Duodenal mucosa (tissue), 2 donors: ENCODE results near the gene SIK3.

ENCODE experiments used
- H3K27ac ChIP-seq: one replicate; pipeline ENCODE4 v1.7.0; 2013; ENCODE audit warnings: low read depth, low read length
- H3K27me3 ChIP-seq, 2 donors: one replicate each; pipeline ENCODE4 v1.7.0; 2013; ENCODE audit warnings: low read length in 2 of 2, control low read depth in 1 of 2; ENCODE audit not compliant: insufficient read depth in 2 of 2, control insufficient read depth in 1 of 2
- H3K36me3 ChIP-seq, 2 donors: one replicate each; pipeline ENCODE4 v1.7.0; 2013; ENCODE audit warnings: low read length in 2 of 2, control low read depth in 1 of 2; ENCODE audit not compliant: insufficient read depth in 2 of 2, control insufficient read depth in 1 of 2
- H3K4me1 ChIP-seq, 2 donors: one replicate each; pipeline ENCODE4 v1.7.0; 2013; ENCODE audit warnings: low read length in 2 of 2, control low read depth in 1 of 2; ENCODE audit not compliant: insufficient read depth in 2 of 2, control insufficient read depth in 1 of 2
- H3K4me3 ChIP-seq, 2 donors: one replicate each; pipeline ENCODE4 v1.7.0; 2013; ENCODE audit warnings: low read length in 2 of 2, low read depth in 1 of 2
- H3K9ac ChIP-seq, 2 donors: one replicate each; pipeline ENCODE4 v1.7.0; 2013; ENCODE audit warnings: low read length in 2 of 2, low read depth in 1 of 2
- H3K9me3 ChIP-seq, 2 donors: one replicate each; pipeline ENCODE4 v1.7.0; 2013; ENCODE audit warnings: low read length in 2 of 2, control low read depth in 1 of 2; ENCODE audit not compliant: control insufficient read depth in 1 of 2

SIK3 gene

DNA sequence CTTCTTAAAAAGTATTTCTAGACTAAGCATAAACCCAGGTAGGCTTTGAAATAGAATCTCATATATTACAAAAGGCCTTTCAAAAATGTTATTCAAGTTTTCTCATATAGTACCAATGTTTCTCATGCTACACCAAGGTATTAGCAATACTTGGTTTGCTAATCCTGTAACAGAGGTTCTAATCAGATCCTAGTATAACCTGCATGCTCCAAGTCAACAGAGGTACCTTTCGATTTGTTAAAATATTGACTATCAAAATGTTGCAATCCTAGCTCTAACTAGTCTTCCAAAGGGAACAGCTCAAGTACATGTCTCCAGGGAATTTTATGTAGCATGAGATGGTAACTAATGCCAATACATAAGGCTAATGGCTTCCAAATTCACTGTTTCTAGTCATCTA lies 162.7 kb downstream of the SIK3 start:
- no peak overlapping the region for H3K4me3 ChIP-seq
- H3K9ac ChIP-seq = no peak overlapping the region
- H3K9me3 ChIP-seq = no peaks in the 10 kb centered on the region
- H3K36me3 ChIP-seq = peaks cover 0 to 5% of the 10 kb centered on the region in 2 donors
- peaks cover 15 to 17% of the 10 kb centered on the region in 2 donors for H3K4me1 ChIP-seq
- no peak overlapping the region for H3K27ac ChIP-seq
- no peaks in the 10 kb centered on the region for H3K27me3 ChIP-seq

DNA sequence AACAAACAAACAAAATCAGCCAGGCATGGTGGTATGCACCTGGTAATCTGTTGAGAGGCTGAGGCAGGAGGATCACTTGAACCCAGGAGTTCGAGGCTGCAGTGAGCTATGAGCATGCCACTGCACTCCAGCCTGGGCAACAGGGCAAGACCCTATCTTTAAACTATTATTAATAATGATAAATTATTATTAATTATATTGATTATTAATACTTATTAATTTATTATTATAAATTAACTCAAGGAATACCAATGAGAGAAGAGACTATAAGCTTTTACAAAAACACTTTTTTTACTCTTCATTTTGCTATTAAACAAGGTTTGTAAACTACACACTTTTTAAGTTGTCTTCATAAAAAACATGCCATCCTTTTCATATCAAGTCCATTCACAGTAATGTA lies 163.1 kb downstream of the SIK3 start:
- no peaks in the 10 kb centered on the region for H3K9me3 ChIP-seq
- peaks cover 20 to 22% of the 10 kb centered on the region in 2 donors for H3K4me1 ChIP-seq
- peaks cover 0 to 5% of the 10 kb centered on the region in 2 donors for H3K36me3 ChIP-seq
- no peaks in the 10 kb centered on the region for H3K27me3 ChIP-seq
- no peak overlapping the region for H3K27ac ChIP-seq
- H3K4me3 ChIP-seq = no peak overlapping the region
- no peak overlapping the region for H3K9ac ChIP-seq

DNA sequence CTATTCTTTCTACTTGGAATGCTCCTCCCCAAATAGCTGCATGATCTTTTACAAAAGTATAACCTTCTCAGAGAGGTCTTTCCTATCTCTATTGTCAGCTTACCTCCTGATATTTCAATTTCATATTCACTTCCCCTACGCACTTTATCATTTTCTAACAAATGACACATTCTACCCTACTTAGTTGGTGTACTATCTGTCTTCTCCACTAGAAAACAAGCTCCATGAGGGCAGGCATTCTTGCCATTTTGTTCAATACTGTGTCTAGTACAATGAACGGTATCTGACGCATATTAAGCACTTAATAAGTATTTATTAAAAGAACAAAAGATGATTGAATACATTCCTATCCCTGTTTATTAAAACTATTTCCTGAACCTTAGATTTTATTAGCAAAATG lies 164.3 kb downstream of the SIK3 start:
- no peaks in the 10 kb centered on the region for H3K27me3 ChIP-seq
- H3K27ac ChIP-seq = no peak overlapping the region
- H3K9ac ChIP-seq = no peak overlapping the region
- no peaks in the 10 kb centered on the region for H3K9me3 ChIP-seq
- H3K4me3 ChIP-seq = no peak overlapping the region
- peaks cover 29 to 32% of the 10 kb centered on the region in 2 donors for H3K4me1 ChIP-seq
- H3K36me3 ChIP-seq = peaks cover 0 to 5% of the 10 kb centered on the region in 2 donors

DNA sequence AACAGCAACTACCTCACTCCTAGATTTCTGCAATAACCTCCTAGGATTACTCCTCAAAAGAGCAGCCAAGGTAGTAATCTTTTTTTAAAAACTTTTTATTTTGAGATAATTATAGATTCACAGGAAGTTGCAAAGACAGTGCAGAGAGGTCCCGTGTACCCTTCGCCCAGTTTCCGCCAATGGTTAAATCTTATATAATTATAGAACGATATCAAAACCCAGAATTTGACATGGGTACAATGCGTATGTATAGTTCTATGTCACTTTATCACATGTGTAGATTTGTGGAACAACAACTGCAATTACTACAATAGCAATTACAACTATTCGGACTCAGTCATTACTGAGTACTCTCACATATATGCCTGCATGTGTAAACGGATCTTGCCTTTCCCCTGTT lies 166.0 kb downstream of the SIK3 start:
- H3K36me3 ChIP-seq = peaks cover 0 to 5% of the 10 kb centered on the region in 2 donors
- H3K27me3 ChIP-seq = no peaks in the 10 kb centered on the region
- H3K4me3 ChIP-seq = no peak overlapping the region
- H3K9me3 ChIP-seq = no peaks in the 10 kb centered on the region
- H3K9ac ChIP-seq = no peak overlapping the region
- no peak overlapping the region for H3K27ac ChIP-seq
- peaks cover 32 to 35% of the 10 kb centered on the region in 2 donors for H3K4me1 ChIP-seq

DNA sequence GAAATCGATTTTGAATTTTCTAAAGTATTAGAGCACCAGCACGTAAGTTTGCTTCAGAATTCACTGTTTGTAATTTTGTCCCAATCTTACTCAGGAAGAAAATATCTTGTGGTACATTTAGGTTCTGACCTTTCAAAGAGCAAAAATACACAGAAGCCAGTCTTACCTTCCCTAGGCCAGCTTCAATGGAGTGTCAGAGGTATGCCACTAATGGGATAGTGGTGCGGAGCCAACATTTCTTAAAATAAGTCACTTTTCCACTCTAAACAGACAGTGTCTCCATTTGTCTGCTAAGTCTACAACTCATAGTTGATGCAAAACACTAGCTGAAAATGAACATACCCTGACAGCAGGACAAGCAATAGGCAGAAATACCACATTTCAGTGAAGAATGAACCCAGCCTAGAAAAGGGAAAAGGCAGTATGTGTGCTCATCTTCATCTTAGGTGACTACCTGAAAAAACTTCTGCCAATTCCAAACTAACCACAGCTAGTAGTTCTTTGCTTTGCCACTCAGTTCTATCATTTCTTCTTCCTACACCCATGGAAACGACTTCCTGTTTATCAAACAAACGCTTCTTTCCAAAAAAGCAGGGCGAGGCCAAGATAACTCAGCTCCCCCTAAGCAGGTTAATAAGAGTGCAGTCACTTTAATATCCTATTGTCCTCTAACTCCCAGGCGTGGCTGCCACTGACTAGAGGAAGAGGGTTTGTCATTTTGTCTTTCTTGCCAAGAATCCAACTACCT lies 166.8 kb downstream of the SIK3 start:
- no peak overlapping the region for H3K27ac ChIP-seq
- peaks cover 32 to 35% of the 10 kb centered on the region in 2 donors for H3K4me1 ChIP-seq

DNA sequence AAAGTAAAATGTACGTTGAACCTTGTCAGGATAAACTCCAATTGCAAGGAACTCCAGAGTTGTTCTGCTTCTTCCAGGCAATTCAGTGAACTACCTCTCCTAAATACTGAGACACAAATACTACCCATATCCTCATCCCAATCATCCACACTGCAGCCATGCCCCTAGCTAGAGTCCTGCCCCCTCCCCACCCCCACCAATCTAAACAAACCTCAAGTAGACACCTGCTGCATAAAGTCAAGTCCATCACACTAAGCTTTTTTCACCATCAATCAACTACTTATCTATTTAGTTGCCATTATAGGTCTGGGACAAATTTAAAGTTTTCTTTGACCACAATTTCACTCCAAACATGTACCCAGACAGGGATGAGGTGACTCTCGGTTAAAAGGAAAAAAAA lies 167.6 kb downstream of the SIK3 start:
- Histone ChIP-seq H3K9ac (peak overlapping the region; percentile 3 to 20), H3K4me1 (peaks cover 35 to 40% of the 10 kb centered on the region in 2 donors), H3K9me3 (no peaks in the 10 kb centered on the region), H3K4me3 (peak overlapping the region; percentile 47 to 56), H3K36me3 (peaks cover 0 to 2% of the 10 kb centered on the region in 2 donors), H3K27ac (no peak overlapping the region), H3K27me3 (no peaks in the 10 kb centered on the region)

More for the DNA sequence above, 166.8 kb downstream of the SIK3 start:
- H3K27me3 ChIP-seq = no peaks in the 10 kb centered on the region
- H3K9ac ChIP-seq = no peak overlapping the region
- no peaks in the 10 kb centered on the region for H3K9me3 ChIP-seq
- H3K36me3 ChIP-seq = peaks cover 0 to 4% of the 10 kb centered on the region in 2 donors
- H3K4me3 ChIP-seq = no peak overlapping the region

DNA sequence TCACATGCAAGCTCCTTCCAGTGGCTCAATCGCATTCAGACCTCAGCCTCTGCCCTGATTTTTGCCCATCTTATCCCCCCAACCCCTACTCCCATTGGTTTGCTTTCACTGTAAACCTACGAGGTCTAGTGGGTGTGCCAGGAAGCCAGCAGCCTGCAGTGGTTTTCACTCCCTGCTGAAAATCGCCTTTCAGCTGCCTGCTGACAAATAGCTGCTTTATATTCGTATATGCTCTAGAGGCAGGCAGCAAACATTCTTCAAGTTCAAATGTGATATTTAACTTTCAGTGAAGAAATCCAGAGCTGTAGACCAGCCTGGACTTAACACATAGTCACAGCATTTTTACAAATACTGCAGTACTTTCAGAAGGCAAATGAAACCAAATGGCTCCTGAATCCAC lies 168.1 kb downstream of the SIK3 start:
- H3K4me1 ChIP-seq = peaks cover 38 to 44% of the 10 kb centered on the region in 2 donors
- H3K36me3 ChIP-seq = peaks cover 0 to 2% of the 10 kb centered on the region in 2 donors
- H3K9ac ChIP-seq = peak overlapping the region; percentile 3 to 20

DNA sequence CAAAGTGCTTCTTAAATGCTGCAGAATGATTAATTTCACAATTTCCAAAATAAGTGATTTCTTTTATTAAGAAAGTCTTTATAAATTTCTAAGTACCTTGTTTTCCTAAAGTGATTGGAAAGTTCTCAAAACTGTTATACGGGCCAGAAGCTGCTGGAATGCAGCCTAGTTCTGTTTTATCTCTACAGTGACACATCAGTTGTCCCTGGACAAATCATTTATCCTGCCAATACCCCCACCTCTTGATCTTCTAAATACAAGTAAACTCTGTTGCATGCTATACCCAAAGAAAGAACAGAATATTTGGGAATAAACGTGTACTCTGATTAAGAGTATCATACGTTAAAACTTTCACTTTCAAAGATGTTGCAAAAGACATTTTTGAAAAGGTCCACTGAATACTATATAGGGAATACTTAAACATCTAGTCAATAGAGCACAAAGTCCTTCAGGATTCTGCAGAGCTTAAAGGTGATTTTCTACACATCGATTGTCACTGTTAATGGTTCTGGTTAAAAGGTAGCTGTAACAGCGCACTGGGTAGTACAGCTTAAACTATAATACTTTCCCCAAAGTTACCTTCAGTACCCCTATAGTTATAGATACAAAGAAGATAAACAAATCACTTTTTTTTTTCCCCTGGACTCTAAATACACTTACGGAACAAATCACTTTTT lies 168.7 kb downstream of the SIK3 start:
- H3K9me3 ChIP-seq = no peaks in the 10 kb centered on the region
- H3K9ac ChIP-seq = peak overlapping the region; percentile 3 to 20
- H3K27me3 ChIP-seq = no peaks in the 10 kb centered on the region
- H3K36me3 ChIP-seq = peaks cover 0 to 2% of the 10 kb centered on the region in 2 donors
- peak overlapping the region; percentile 36 to 56 for H3K4me3 ChIP-seq
- peaks cover 39 to 45% of the 10 kb centered on the region in 2 donors for H3K4me1 ChIP-seq
- no peak overlapping the region for H3K27ac ChIP-seq

More for the DNA sequence above, 168.1 kb downstream of the SIK3 start:
- Histone ChIP-seq H3K27ac (no peak overlapping the region), H3K27me3 (no peaks in the 10 kb centered on the region), H3K9me3 (no peaks in the 10 kb centered on the region), H3K4me3 (peak overlapping the region; percentile 47 to 56)

DNA sequence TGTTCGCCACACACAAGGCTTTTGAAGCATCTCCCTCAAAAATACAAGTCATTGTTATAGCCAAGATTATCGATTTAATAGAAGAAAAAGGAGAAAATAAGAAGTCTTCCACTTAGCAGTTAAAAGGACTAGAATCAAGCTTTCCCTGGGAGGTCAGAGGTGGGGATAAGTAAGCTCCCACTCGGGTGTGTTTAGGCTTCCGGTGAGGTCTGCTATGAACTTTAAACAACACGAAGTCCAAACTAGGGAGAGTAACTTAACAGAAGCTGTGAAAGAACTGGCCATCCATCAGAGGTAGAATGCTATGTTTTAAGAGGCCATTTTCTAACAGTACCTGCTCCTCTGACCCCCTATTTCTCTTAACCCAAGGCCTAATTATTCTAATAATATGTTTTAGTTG lies 169.4 kb downstream of the SIK3 start:
- no peak overlapping the region for H3K4me3 ChIP-seq
- peaks cover 39 to 45% of the 10 kb centered on the region in 2 donors for H3K4me1 ChIP-seq
- H3K9ac ChIP-seq = no peak overlapping the region
- peaks cover 0 to 2% of the 10 kb centered on the region in 2 donors for H3K36me3 ChIP-seq
- H3K27ac ChIP-seq = no peak overlapping the region
- H3K27me3 ChIP-seq = no peaks in the 10 kb centered on the region
- H3K9me3 ChIP-seq = no peaks in the 10 kb centered on the region

DNA sequence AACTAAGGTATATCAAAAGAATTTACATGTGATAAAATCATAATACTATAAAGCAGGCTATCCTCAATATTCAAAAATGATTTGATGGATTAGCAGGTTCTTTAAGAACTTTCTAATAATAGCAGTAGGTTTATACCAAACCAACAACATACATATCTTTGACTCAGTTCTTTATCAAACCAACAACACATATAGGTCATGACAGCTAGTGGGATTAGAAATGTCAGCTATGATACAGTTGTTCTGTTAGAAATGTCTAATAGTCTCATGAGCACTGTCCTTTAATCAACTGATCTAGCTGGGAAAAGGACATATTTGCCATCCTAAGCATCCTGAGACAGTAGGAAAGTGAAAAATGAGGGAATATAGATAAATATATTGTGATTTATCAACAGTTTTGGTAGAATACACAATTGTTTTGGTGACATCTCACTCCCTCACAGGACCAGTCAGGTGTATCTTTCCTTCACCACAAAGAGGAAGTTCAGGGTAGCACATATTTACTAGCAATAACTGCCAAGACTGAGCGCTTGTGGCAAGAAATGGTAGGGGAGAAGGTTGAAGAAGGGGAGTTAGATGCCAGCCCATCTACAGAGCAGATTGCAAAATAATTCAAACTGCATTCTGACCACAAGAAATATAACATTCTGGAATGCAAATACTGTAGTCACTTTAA lies 170.0 kb downstream of the SIK3 start:
- Histone ChIP-seq H3K27ac (no peak overlapping the region), H3K4me1 (peaks cover 39 to 45% of the 10 kb centered on the region in 2 donors), H3K27me3 (no peaks in the 10 kb centered on the region), H3K4me3 (no peak overlapping the region), H3K9ac (no peak overlapping the region), H3K9me3 (no peaks in the 10 kb centered on the region), H3K36me3 (peaks cover 0 to 2% of the 10 kb centered on the region in 2 donors)
